ELR (cell line): ENCODE results near the gene FBXO27.
"Not testable (repeated sequence)": the region's sequence is repeated elsewhere in the genome, so short reads cannot be mapped to it uniquely, and the experiment has no call there.

Experiments used
- DNase-seq: peaks from one replicate; pipeline ENCODE4 v3.0.0-alpha.2; 2015; ENCODE audit warnings: low read depth

FBXO27 gene

DNA sequence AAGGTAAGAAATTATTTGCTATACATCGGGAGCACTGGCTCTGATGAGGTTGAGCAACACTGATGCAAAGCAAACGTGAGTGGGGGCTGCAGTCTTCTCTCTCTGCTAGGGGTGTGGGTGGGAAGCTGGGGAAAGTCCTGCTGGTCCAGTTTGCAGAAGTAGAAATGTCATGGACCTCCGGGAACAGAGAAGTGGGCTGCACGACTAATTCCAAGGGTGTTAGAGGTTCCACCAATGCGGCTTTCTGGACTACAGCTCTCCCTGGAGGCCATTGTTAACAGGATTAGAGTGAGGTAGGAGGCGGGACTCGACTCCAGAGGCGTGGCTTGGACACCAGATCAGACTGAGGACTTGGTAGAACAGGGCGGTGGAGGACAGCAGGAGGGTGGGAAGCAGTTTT is 5.7 kb upstream of the FBXO27 start:
- DNase-seq: peak; percentile 63

DNA sequence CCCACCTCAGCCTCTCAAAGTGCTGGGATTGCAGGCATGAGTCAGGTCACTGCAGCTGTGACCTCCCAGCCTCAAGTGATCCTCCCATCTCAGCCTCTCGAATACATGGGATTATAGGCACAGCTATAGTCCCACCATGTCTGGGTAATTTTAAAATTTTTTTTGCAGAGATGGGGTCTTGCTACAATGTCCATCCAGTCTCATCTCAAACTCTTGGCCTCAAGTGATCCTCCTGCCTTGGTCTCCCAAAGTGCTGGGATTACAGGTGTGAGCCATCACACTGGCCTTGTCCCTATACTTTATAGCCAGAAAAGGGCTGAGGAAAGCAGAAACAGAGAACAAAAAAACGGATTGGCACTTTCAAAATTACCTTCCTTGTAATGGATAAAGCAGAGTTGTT is 4.8 kb upstream of the FBXO27 start:
- DNase-seq: no peak

DNA sequence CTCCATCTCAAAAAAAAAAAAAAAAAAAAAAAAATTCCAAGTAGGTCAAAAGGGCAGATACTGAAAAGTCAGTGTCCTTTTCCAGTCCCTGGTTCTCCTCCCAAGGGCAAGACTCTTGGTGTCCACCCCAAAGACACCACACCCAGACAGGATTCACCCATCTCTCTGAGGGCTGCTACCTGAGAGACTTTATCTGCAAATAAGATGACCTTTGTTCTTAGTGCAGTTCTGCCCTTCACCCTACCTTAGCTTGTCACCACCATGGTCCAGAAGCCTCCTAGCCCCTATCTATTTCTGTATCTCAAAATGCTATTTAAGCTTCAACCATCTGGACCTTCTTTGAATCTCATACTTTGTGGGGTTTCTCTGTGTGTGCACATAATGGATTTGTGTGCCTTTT is 4.2 kb upstream of the FBXO27 start:
- DNase-seq: no peak

DNA sequence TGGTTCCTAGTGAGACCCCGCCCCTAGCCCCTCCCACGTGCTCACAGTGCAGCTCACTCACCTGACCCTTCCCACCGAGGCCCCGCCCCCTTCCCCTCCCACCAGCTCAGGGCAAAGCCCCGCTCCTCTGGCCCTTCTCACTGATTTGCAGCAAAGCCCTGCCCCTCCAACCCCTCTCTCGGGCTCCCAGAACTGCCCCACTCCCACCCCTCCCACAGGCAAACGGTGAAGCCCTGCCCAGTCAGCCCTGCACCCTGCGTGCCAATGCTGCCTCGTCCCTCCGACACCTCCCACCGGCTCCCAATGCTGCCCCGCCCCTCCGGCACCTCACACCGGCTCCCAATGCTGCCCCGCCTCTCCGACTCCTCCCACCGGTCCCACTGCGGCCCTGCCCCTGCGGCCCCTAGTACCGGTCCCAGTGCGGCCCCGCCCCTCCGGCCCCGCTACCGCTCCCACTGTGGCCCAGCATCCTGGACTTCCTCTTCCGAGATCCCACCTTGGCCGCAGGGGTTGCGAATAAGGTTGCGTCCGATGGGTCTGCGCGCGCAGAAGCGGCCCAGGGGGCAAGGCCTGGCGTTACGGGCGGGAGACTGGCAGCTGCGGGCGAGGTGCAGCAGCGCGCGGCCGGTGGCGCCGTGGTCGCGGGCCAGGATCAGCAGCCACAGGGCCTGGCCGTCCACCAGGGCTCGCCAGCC is 834 bp downstream of the FBXO27 start:
- DNase-seq: peak; percentile 86

DNA sequence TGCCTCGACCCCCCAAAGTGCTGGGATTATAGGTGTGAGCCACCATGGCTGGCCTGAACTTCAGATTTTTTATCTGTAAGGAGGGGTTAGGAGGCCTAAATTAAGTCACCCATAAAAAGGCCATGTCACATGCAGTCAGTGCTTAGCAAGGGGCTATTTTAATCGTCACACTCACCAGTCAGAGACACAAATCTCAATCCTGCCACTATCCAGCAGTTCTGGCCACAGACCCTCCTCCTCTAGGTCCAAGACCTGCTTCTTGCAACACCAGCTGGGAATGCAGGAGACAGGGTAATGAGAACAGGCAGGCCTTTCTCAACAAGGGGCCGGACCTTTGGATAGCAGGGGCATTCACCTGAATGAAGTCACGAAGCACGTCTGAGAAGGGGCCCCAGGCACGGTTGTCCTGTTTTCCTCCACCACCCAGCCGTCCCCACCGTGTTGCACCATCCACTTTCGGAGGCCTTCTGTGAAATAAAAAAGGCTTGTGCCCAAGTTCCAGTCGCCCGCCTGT is 1.4 kb downstream of the FBXO27 start:
- peak; percentile 9 for DNase-seq

DNA sequence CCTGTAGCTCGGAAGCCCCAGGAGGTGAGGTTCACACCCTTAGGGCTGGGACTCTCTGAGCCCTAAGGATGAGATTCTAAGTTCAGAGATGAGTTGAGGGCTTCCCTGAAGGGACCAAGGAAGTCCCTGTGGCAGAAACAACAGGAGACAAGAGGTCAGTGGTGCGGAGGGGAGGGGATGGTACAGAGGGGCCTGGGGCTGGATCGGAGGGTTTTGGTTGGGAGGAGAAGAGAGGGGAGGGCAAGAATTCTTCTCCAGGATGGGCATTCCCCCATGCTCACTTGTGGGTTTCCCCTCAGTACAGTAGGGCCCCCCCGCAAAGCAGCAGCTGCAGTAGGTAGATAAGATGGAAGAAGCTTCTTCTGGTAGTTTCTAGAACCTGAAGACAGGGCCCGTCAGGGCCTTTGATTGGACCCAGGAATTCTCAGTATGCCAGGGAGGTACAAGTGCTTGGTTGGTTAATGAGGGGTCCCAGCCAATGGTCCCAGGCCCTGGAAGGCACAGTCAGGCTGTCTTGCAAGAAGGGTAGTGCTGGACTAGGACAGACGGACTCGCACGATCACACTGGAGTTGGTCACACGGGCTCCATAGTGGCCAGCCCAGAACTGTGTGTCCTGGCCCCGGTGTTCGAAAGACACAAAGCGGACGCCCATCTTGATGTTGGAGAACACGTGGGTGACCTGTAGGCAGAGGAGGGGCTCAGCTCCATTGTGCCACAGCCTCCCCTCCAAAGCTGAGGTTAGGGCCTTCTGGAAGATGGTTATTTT is 7.3 kb downstream of the FBXO27 start:
- no peak for DNase-seq

DNA sequence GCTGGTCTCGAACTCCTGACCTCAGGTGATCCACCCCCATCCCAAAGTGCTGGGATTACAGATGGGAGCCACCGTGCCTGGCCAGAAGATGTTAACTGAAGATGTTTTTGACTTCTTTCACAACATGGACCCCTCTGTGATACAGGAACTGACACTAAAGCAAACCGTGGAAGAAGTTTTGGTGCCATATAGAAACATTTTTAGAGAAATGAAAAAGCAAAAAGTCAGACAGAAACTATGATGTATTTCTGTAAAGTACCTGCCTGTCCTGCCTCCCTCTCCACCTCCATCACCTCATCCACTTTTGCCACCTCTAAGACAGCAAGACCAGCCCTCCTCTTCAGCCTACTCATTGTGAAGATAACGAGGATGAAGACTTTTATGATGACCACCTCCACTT is 11.3 kb downstream of the FBXO27 start:
- DNase-seq: no peak

DNA sequence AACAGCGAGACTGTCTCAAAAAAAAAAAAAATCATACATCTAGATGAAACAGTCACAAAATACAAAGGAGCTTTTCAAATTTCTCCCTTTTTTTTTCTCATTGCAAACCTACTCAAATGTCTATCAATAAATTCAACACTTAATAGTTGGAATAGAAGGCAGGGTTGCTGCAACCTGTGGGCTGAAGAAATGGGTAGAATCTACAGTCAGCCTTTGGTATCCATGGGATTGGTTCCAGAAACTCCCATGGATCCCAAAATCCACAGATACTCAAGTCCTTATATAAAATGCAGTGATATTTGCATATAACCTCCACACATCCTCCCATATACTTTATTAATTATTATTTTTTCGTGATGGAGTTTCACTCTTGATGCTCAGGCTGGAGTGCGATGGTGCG is 14.7 kb downstream of the FBXO27 start:
- DNase-seq: no peak

DNA sequence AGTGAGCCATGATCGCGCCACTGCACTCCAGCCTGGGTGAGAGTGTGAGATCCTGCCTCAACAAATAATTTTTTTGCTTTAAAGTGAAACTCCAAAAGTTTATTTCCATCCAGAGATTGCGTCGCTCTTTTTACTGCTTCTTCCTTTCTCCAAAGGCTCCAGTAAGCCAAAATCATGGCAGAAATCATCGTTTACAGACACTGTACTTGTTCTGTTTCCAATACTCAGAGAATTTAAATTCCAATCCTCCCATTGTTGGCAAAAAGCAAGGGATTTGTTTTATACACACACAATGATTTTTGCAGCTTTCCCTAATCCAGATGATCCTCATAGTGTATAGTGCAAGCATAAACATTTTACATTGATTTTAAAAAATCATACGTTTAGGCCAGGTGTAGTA is 15.3 kb downstream of the FBXO27 start:
- no peak for DNase-seq

DNA sequence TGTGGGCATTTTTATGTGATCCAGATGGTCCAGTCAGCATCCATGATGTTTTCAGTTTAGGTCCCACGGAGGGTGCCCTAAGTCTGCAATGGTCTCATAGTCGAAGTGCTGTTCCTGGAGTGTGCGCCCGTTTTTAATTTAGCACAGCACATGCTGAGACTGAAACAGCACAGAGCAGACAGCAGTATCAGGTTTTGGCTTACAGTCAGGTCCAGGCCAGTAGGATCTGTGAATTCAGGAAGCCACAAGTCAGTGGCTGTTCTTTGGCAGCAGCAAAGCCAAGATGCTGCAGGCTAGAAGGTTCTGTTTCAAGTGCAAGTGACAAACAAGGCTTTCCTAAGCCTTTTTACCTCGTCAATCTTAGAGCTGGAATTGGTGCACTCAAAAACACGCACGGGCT is 18.3 kb downstream of the FBXO27 start:
- no peak for DNase-seq

DNA sequence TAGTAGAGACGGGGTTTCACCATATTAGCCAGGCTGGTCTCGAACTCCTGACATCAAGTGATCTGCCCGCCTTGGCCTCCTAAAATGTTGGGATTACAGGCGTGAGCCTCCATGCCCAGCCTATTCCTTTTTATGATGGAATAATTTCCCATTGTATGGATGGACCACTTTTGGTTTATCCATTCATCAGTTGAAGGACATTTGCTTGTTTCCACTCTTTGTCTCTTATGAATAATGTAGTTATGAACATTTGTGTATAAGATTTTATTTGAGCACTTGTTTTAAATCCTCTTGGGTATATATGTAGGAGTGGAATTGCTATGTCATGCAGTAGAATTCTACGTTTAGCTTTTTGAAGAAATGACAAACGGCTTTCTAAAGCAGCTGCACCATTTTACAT is 23.3 kb downstream of the FBXO27 start:
- no peak for DNase-seq

DNA sequence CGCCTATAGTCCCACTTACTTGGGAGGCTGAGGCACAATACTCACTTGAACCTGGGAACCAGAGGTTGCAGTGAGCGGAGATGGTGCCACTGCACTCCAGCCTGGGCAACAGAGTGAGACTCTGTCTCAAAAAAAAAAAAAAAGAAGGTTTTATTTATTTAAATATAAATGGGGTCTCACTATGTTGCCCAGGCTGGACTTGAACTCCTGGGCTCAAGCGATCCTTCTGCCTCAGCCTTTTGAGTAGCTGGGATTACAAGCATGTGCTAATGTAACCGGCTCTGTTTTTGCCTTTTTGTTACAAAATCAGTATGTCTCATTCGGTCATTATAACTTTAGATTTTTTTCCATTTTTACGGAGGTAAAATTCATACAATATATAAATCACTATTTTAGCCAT is 24.2 kb downstream of the FBXO27 start:
- DNase-seq: no peak

DNA sequence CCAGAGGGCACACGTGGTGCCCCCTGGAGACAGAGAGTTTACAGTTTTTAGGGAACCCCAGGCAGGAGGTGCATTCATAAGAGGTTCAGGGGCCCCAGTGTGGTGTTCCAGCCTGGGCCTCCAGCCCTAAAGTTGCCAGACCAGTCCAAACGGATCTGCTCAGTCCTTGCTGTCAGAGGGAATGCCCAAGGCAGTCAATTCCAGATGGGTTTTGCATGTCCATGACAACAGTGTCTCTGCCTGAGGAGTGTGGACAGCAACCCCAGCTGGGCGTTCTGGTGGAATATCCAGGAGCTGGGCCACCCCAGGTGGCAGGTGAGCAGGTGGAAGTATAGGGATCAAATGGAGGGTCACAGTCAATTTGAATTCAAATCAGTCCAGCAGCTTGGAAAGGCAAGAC is 25.3 kb downstream of the FBXO27 start:
- DNase-seq: no peak

DNA sequence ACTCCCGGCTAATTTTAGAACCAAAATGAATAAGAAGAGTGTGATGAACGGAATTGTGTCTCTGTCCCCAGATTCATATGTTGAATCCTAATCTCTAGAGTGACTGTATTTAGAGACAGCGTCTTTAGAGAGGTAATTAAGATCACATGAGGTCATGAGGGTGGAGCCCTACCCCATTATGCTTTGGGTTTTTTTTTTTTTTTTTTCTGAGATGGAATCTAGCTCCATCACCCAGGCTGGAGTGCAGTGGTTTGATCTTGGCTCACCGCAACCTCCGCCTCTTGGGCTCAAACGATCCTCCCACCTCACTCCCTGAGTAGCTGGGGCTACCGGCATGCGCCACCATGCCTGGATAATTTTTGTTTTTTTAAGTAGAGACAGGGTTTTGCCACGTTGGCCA is 27.9 kb downstream of the FBXO27 start:
- DNase-seq: no peak

DNA sequence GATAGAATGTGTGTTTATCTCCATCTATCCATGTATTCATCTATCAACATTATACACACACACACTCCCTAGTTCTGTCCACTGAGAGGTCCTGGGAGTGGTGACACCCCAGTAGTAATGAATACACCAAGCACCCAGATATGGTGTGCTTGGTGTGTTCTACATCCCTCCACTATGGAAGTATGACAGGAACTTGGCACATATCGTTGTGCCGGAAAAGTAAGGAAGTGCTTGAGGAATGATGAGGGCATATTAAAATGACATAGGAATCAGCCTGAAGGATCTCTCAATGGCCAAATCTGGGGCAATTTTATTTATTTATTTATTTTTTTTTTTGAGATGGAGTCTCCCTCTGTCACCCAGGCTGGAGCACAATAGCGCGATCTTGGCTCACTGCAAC is 28.6 kb downstream of the FBXO27 start:
- no peak for DNase-seq

DNA sequence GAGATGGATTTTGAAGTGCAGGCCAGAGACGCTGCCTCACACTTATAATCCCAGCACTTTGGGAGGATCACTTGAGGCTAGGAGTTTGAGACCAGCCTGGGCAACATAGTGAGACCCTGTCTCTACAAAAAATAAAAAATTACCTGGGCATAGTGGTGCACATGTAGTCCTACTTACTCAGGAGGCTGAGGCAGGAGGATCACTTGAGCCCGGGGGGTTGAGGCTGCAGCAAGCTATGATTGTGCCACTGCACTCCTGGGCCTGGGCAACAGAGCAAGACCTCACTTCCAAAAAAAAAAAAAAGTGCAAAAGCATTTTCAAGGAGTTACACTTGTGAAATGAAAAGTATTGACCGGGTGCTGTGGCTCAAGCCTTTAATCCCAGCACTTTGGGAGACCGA is 29.2 kb downstream of the FBXO27 start:
- no peak for DNase-seq

DNA sequence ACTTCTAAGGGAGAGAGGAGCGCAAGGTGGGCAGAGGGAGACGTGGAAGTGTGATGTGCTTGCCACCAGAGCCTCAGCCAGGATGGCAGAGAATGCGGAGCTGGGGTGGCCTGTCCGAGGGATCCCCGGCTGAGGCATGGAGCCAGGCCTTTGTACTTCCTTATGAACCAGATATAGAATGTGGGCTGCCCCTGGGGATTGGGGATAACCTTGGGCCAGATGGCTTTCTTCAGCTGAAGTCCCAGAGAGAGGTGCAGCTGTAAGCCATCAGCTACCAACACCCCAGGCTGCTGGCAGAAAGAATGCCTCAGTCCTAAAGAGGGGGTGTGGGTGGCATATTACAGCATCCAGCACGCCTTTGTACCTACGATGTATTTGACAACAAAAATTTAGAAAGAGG is 31.3 kb downstream of the FBXO27 start:
- no peak for DNase-seq

DNA sequence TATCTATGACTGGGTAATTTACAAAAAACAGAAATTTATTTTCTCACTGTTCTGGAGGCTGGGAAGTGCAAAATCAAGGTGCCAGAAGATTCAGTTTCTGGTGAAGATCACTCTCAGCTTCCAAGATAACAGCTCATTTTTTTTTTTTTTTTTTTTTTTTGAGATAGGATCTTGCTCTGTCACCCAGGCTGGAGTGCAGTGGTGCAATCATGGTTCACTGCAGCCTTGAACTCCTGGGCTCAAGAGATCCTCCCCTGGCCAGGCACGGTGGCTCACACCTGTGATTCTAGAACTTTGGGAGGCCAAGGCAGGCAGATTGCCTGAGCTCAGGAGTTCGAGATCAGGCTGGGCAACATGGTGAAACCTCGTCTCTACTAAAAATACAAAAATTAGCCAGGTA is 34.8 kb downstream of the FBXO27 start:
- not testable (repeated sequence) for DNase-seq

DNA sequence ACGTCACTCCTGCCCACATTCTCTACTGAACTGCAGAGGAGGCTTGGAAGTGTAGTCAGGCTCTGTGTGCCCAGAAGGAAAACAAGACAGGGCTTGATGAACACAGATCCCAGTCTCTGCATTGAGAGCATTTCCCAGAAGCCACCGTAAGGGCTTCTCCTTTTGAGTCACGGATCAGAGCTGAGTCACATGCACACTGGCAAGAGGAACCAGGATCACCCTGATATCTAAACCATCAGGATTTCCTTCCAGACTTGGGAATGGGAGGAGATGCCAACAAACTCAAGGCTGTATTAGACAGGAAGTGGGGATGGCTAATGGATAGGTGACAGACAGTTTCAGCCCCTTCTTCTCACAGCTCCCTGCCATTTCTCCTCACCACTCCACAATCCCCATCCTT is 39.1 kb downstream of the FBXO27 start:
- DNase-seq: peak; percentile 83

DNA sequence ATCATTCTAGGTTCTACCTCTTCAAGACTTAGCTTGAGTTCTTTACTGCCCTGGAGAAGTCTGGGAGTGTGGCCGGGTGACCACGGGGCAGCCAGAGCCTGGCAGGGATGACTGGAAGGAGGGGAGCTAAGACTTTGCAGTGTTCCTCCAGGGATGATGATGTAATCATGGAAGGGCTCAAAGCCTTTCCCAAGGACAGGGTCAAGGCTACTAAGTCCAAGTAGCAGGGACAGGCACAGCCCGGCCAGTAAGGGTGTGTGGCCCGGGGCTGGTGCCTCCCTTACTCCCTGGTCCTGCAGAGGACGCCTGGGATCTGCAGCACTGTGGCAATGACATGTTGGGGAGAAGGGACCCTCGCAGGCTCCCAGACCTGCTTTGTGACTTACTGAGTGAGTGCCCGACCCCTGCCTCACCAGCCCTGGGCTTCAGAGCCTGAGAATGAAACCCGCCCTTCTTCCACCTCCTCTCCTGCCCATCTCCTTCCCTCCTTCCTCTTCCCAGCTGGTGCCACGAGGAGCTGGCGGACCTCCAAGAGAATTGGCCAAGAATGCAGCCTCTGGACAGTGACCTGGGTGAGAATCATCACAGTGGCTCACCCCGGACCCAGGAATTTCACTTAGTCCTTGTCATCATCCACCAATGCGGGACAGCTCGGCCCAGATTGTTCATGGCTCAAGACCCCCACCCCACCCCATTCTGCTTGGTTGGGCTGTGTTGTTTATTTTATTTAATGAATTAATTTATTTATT is 41.2 kb downstream of the FBXO27 start:
- peak; percentile 52 for DNase-seq

DNA sequence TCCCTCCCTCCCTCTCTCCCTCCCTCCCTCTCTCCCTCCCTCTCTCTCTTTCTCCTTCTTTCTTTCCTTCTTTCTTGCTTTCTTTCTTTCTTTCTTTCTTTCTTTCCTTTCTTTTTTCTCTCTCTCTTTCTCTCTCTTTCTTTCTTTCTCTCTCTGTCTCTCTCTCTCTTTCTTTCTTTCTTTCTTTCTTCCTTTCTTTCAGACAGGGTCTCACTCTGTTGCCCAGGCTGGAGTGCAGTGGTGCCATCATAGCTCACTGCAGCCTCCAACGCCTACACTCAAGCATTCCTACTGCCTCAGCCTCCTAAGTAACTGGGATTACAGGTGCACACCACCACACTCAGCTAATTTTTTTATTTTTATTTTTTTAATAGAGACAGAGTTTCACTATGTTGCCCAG is 42.7 kb downstream of the FBXO27 start:
- not testable (repeated sequence) for DNase-seq

DNA sequence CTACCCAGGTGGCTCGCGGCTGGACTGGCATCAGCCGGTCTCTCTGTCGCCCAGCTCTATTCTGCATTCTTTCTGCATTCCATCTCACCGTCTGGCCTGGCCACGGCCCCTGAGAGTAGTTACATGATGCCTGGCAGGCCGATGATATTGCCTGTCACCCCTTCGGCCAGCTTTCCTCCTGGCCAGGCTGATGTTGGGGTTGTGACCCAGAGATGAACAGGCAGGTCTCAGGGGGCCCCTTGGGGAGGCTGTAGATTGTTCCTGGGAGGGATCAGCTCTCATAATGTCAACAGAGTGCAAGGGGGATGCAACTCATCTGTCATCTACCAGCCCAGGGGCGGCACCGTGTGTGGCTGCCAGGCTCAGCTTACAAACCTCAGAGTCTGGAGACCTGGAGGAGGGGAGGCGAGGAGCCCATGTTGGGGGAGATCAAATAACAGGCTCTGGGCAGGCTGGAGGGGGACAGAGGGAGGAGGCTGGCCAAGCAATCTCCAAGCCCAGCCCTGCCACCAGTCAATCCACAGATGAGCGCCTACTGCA is 43.2 kb downstream of the FBXO27 start:
- peak; percentile 9 for DNase-seq

DNA sequence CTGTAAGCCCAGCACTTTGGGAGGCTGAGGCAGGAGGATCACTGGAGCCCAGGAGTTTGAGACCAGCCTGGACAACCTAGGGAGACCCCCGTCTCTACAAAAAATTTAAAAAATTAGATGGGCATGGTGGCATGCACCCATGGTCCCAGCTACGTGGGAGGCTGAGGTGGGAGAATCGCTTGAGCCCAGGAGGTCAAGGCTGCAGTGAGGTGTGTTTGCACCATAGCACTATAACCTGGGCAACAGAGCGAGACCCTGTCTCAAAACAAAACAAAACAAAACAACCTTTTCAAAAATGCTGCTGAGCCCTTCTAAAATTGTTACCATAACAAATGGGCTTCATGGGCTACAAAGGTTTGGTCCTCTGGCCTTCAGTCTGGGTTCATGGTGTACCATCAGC is 43.7 kb downstream of the FBXO27 start:
- DNase-seq: not testable (repeated sequence)
